Epithelial cell of esophagus (primary cell): ENCODE results near the gene CAPZB.

Experiments used
- DNase-seq: peaks from one replicate; pipeline ENCODE4 v3.0.0; 2010; ENCODE audit warnings: low read depth
- H3K4me3 ChIP-seq: 2 replicates; pipeline ENCODE4 v1.5.1; 2011; ENCODE audit warnings: mild to moderate bottlenecking, low read length, control low read depth
- CTCF ChIP-seq: IDR thresholded peaks from 2 replicates; pipeline ENCODE4 v1.5.1; 2011; ENCODE audit warnings: low read depth, mild to moderate bottlenecking, low read length, control low read depth, inconsistent platforms; ENCODE audit not compliant: insufficient read depth; ENCODE audit errors: missing control alignments

The CAPZB gene

GRCh38 chr1:19450811-19451515 is 34.4 kb downstream of the CAPZB start:
- DNase-seq: peak; percentile 96
- no peak for TF ChIP-seq CTCF
- no peak overlapping the region for H3K4me3 ChIP-seq

GRCh38 chr1:19449454-19450228 is 35.7 kb downstream of the CAPZB start:
- no peak overlapping the region for H3K4me3 ChIP-seq
- no peak for TF ChIP-seq CTCF
- no peak for DNase-seq

GRCh38 chr1:19448491-19449439 is 36.6 kb downstream of the CAPZB start:
- DNase-seq: peak; percentile 87

GRCh38 chr1:19447550-19447949 is 37.8 kb downstream of the CAPZB start:
- TF ChIP-seq CTCF: no peak
- H3K4me3 ChIP-seq: no peak overlapping the region
- DNase-seq: no peak

More at GRCh38 chr1:19448491-19449439, 36.6 kb downstream of the CAPZB start:
- H3K4me3 ChIP-seq: no peak overlapping the region
- no peak for TF ChIP-seq CTCF

GRCh38 chr1:19445417-19446342 is 39.7 kb downstream of the CAPZB start:
- no peak overlapping the region for H3K4me3 ChIP-seq
- no peak for DNase-seq
- TF ChIP-seq CTCF: peak; percentile 25
